Jurkat, Clone E6-1 (cell line): ENCODE measurements around the gene ZMYND15.

Source experiments
- DNase-seq: peaks from one replicate; pipeline ENCODE4 v3.0.0-alpha.2; 2011; ENCODE audit warnings: low read depth, low spot score
- H3K4me3 ChIP-seq: 2 replicates; pipeline ENCODE4 v1.5.1; 2011; ENCODE audit warnings: mild to moderate bottlenecking, low read length, control low read depth, moderate library complexity

Gene ZMYND15

DNA sequence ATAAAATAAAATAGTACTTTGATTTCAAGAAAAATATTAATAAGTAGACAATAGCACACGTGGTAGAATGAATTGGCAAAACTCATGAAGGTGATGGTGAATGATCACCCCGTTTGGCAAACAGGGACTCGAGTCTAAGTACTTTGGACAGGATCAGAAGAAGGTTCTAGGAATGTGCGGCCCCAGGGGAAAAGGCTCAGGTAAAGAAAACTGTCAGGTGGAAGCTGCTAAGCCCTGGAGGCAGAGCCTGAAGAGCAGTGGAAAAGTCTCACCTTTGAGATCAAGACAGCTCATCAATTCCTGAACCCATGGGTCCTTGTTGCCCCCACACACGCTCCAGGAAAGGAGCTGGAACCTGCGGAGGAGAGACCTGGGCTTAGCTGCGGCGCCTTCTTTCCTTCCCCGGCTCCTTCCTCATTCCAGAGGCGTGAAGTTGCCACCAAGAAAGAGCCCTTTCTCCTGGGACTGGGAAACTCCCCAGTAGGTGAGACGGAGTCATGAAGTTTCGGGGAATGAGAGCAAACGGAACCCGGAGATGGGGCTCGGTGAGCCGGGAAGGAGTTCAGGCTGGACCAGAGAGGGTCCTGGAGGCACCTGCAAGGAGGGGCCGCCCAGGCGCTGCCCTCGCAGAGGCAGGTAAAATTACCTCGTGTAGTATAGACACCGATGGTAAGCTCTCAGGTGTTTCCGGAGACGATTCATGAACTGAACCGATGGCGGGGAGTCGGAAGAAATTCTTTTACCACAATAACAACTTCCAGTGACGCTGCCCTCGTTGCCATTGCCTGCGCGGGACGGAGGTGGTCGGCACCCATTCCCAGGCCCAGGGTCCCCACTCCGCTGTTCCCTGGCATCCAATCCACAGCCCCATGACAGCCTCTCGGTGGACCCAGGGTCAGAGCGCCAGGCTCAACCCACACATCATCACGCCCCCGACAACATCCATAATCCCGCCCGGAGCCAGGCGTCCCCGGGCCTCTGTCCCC, 1.2 kb upstream of the ZMYND15 start:
- peak overlapping the region; percentile 49 for H3K4me3 ChIP-seq
- DNase-seq = no peak

DNA sequence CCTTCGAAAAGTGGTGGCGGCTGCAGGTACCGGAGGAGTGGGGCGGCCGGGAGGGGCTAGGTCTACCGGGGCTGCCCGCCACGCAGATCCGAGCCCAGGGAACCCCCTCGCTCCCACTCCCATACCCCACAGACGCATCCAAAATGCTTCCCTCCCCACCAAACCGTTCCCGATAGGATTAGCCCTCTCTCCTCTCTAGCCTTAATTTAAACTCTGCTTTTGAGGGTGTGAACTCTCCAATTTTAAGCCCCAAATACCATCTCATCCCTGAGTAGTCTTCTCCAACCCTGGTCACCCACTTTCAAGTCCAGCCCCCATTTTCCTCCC, 355 bp downstream of the ZMYND15 start:
- no peak for DNase-seq
- peak overlapping the region; percentile 49 for H3K4me3 ChIP-seq

DNA sequence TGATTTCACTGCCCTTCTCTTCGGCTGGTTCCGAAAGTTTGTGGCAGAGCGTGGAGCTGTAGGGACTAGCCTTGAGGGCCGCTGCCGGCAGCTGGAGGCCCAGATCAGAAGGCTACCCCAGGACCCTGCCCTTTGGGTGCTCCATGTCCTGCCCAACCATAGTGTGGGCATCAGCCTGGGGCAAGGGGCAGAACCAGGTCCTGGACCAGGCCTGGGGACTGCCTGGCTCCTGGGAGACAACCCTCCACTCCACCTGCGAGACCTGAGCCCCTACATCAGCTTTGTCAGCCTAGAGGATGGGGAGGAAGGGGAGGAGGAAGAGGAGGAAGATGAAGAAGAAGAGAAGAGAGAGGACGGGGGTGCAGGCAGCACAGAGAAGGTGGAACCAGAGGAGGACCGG, 951 bp downstream of the ZMYND15 start:
- no peak overlapping the region for H3K4me3 ChIP-seq
- no peak for DNase-seq

DNA sequence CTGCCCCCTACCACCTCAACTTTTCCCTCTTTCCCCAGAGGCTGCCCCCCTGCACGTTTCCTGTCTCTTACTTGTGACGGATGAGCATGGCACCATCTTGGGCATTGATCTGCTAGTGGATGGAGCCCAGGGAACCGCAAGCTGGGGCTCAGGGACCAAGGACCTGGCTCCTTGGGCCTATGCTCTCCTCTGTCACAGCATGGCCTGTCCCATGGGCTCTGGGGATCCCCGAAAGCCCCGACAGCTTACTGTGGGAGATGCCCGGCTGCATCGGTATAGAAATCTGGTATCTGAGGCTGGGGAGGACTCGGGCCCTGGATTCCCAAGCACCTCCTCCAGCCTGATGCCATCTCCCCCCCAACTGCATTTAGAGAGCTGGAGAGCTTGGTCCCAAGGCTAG, 1.9 kb downstream of the ZMYND15 start:
- H3K4me3 ChIP-seq = no peak overlapping the region

DNA sequence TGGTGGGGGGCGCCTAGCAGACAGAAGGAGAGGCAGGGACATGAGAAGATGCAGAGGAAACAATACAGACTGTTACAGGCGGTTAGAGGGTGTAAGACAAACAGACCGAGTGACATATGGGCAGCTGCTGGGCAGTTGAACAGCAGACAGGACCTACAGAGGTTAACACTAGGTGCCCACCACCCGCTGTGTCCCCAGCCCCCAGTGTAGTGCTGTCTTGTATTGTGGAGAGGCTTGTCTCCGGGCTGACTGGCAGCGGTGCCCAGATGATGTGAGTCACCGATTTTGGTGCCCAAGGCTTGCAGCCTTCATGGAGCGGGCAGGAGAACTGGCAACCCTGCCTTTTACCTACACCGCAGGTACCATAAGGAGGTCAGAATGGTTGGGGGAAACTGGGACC, 2.5 kb downstream of the ZMYND15 start:
- no peak for DNase-seq
- H3K4me3 ChIP-seq = no peak overlapping the region

More for the DNA sequence above, 1.9 kb downstream of the ZMYND15 start:
- no peak for DNase-seq

DNA sequence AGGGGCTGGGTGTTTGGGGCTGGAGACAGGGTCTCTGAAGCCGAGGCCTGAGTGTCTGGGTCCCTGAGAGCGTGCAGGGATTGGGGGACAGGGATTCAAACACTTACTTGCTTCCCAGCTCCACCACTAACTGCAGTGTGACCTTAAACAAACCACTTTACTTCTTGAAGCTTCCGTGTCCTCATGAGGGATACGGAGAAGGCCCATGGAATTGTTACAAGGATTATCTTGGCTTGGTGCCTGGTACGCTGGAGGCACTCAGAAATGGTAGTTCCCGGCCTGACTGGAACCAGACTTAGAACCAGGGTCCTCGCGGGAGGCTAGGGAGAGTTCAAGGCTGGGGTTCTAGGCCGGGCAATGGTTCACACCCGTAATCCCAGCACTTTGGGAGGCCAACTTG, 3.0 kb downstream of the ZMYND15 start:
- DNase-seq = no peak
- H3K4me3 ChIP-seq = no peak overlapping the region

DNA sequence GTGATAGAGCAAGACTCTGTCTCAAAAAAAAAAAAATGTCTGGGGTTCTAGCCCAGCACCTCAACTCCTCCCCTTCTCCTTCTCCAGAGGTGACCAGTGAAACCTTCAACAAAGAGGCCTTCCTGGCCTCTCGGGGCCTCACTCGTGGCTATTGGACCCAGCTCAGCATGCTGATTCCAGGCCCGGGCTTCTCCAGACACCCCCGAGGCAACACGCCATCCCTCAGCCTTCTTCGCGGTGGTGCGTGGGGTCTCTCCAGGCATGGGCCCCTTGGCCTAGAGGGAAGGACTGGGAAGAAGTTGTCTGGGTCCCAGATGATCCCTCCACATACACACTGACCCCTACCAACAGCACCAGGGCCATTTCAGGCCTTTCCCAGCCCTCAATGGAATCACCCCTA, 3.6 kb downstream of the ZMYND15 start:
- H3K4me3 ChIP-seq = no peak overlapping the region
- no peak for DNase-seq

DNA sequence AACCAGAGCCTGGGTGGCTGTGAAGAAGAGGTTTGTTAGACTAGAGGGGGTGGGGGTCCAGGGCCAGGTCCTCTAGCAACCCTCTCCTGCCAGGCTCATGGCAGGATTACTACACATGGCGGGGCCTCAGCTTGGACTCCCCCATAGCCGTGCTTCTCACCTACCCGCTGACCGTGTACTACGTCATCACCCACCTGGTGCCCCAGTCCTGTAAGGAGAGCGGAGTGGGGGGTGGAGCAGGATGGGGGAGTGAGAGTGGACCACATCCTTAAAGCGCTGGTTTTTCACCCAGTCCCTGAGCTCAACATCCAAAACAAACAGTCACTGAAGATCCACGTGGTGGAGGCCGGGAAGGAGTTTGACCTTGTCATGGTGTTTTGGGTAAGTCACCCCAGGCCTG, 4.3 kb downstream of the ZMYND15 start:
- no peak for DNase-seq
- H3K4me3 ChIP-seq = no peak overlapping the region

DNA sequence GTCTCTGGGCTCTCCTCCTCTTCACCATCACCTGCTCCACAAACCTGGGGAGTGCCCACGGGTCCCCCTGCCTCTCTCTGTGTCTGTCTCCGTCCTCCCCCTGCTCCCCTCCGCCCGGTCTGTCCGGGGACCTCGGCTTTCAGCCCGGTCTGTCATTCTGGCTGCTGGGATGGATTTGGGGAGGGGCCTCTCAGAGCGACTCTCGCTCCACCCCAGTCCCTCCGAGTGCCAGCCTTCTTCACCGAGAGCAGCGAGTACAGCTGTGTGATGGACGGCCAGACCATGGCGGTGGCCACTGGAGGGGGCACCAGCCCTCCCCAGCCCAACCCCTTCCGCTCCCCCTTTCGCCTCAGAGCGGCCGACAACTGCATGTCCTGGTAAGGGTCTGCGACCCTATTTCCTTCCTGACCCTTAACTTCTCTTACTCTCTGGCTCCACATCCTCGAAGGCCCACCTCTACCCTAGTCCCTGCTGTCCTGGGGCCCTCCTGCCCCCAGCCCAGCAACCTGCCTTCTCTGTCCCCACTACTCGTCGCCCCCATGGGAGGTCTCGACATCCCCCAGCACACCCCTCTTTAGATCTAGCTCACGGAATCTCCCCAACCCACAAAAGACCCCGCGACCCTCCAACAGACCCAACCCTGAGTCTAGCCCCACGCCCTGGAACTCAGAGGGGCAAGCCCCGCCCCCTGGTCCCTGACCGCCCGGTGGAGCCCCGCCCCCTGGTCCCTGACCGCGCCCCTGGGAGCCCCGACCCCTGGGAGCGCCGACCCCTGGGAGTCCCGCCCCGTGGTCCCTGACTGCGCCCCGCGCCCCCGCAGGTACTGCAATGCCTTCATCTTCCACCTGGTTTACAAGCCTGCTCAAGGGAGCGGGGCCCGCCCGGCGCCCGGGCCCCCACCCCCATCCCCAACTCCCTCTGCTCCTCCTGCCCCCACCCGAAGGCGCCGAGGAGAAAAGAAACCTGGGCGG, 5.7 kb downstream of the ZMYND15 start:
- DNase-seq = no peak
- no peak overlapping the region for H3K4me3 ChIP-seq

DNA sequence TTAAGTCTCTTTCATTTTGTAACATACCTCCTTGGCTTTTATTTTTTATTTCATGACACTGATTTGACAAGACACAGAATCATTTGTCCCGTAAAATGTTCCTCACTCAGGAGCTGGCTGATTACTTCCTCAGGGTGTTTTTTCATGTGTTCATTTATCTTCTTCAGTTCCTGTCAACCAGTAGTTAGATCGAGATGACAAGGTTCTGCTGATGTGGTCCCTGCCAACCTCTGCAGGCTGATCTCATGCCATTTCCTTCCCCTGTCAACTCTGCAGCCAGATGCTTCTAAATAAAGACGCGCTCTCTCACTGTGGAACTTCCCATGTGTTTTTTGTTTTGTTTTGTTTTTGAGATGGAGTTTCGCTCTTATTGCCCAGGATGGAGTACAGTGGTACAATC, 8.2 kb downstream of the ZMYND15 start:
- peak; percentile 46 for DNase-seq
- H3K4me3 ChIP-seq = no peak overlapping the region

DNA sequence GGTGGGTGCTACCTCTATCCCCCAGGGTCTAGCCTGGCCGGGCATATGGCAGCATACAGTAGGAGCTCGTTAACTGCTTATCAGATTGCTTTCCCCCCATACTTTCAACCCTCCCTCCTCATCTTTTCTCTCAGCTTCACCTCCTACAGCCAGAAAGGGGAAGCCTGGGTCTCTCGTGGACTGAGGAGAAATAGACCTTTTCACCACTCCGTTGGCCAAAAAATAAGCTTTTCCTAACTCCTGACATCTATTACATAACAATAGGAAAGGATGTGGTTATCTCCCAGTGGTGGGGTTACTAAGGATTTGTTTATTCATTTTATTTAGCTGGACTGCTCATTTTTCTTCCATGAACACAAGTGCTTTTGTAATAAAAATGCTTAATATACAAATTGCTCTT, 9.1 kb downstream of the ZMYND15 start:
- H3K4me3 ChIP-seq = no peak overlapping the region
- no peak for DNase-seq

DNA sequence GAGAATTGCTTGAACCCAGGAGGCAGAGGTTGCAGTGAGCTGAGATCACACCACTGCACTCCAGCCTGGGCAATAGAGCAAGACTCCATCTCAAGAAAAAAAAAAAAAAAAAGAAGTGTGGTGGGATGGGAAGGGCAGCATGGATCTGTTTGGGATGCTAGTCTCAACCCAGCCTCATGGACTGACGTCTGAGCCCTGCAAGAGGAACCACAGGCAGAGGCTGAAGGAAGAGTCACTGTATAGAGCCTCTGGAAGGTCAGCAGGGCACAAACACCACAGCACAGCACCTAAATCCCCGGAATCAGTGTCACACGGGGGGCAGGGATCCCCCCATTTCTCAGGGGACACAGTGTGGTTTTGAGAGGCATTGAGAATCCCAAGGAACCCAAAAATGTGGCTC, 11.0 kb downstream of the ZMYND15 start:
- DNase-seq = no peak
- no peak overlapping the region for H3K4me3 ChIP-seq

DNA sequence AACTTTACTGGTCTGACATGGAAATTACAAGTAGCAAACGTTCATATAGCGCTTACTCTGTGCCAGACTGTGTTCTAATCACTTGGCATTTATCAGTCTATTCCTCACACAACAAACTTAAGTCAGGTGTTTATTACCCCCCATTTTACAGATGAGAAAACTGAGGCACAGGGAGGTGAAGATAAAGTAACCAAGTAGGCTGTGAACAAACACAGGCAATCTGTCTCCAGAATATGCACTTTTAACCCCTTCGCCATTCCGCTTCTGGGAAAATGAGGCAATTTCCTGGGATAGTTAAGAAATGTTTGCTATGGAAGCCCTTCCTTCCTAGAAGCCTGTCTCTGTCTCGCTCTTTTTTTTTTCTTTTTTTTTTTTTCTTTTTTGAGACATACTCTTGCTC, 12.3 kb downstream of the ZMYND15 start:
- no peak for DNase-seq
- no peak overlapping the region for H3K4me3 ChIP-seq

DNA sequence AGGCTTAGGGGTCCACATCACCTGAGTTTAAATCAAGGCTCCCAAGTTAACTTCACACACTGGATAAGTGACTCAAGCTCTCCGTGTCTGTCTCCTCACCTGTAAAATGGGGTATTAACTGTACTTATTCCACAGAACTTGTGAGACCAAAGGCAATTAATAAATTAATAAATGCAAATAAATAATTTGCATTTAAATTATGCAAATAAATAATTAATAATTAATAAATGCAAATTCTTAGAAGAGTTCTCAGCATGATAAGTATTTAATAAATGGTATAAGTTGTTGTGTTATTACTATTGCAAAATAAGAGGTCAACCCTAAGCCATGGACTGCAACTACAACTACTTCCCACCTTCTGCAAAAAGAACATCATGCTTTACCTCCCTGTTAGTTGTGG, 13.8 kb downstream of the ZMYND15 start:
- no peak overlapping the region for H3K4me3 ChIP-seq
- DNase-seq = no peak

DNA sequence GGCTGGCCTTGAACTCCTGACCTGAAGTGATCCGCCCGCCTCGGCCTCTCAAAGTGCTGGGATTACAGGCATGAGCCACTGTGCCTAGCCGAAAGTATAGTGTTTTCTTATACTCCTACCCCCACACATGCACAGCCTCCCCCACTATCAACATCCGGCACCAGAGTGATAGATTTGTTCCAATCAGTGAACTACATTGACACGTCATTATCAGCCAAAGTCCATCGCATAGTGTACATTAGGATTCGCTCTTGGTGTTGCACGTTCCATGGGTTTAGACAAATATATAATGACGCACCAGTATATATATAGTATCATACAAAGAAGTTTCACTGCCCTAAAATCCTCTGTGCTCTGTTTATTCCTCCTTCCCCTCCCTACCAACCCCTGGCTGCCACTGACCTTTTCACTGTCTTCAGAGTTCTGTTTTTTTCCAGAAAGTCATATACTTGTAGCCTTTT, 20.2 kb downstream of the ZMYND15 start:
- no peak overlapping the region for H3K4me3 ChIP-seq
- no peak for DNase-seq

DNA sequence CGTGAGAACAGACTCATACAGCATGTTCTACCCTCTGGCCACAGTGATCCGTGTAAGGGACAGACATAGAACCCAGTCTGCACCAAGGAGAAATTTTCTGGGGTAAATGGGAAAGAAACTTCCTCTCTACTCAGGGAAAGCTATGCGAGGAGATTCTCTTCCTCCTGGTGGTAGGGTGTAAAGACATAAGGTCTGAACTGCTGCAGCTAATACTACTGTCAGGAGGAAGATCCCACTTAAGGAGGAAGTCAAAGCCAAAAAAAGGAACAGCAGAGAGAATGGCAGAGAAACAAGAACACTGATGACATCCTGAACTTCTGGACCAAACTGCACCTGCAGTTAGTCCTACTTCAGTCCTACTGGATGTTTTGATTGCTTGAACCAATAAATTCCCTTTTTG, 25.0 kb downstream of the ZMYND15 start:
- no peak overlapping the region for H3K4me3 ChIP-seq
- DNase-seq = no peak

DNA sequence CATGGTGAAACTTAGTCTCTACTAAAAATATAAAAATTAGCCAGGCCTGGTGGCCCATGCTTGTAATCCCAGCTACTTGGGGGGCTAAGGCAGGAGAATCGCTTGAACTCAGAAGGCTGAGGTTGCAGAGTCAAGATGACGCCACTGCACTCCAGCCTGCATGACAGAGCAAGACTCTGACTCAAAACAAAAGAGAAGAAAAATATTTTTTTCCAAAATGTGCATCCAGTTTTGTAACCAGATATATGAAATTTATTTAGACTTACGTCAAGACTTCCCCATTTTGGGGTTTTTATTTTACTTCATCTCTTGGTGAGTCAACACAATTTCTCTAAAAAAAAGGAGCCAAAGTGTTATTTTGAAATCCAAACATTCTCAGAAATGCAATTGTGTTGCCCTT, 26.6 kb downstream of the ZMYND15 start:
- no peak overlapping the region for H3K4me3 ChIP-seq
- no peak for DNase-seq

DNA sequence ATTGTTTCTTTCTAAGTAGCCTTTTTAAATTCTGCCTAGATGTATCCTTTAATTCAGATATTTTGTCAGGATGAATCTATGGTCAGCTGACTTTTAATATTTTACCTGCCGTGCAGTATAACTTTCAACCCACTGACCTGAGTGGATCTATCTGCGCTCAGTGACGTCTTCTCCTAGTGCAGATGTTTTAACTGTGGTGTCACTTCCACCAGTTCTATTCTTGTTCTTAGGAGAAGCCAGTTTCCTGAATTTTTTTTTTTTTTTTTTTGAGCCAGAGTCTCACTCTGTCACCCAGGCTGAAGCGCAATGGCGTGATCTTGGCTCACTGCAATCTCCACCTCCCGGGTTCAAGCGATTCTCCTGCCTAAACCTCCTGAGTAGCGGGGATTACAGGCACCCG, 27.1 kb downstream of the ZMYND15 start:
- H3K4me3 ChIP-seq = no peak overlapping the region
- no peak for DNase-seq

DNA sequence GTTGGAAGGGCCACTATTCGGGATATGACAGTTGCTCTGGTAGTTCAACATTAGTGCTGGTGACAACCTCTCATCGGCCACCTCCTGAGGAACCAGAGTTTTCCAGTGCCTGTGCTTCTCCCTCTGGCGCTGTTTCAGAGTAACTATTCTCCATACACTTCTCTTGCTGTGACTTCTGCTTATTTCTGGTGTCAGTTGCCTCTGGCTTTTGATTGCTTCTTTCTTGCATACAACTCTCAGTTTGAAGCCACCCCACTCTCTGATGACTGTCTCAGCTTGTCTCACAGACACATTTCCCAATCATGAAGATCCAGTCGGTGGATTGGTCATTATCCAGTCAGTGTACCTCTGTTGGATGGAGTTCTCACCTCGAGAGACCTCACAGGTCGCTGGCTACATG, 28.7 kb downstream of the ZMYND15 start:
- no peak overlapping the region for H3K4me3 ChIP-seq
- DNase-seq = no peak

DNA sequence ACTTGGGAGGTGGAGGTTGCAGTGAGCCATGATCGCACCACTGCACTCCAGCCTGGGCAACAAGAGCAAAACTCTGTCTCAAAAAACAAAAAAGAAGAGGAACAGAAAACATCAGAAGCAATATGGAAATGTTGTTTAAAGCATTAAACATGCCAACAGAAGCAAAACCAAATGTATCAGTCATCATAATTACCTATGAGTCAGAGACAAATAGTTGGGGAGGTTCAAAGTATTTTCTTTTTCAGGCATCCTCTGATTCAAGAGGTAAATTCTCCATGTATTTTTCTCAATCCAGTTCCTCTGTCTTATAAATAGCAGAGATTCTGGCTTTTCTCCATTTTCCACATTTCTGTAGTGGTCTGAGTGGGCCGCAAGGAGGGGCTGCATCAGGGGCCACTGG, 30.0 kb downstream of the ZMYND15 start:
- no peak for DNase-seq
- H3K4me3 ChIP-seq = no peak overlapping the region
